ENCODE data around the gene RIN3.
"Not testable (repeated sequence)": the region's sequence is repeated elsewhere in the genome, so short reads cannot be mapped to it uniquely, and the experiment has no call there.

Gene RIN3

DNA sequence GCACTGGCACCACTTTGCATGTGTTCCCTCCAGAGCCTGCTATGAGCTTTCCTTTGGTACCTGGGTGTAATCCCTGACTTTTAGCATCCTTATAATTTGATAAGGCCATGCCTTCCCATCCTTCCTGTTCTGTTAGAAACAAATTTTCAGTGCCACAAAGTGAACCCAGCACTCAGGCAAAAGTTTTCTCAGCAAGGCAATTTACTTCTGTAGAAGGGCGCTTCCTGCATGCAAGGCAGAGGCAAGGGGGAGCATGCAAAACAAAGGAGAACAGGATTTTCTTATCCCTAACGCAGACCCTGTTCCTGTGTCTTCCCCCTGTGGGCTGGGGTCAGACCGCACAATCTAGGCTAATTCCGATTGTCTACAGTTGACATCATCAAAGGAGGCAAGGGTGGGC, 108.7 kb downstream of the RIN3 start:
- DNase-seq, result no peak

DNA sequence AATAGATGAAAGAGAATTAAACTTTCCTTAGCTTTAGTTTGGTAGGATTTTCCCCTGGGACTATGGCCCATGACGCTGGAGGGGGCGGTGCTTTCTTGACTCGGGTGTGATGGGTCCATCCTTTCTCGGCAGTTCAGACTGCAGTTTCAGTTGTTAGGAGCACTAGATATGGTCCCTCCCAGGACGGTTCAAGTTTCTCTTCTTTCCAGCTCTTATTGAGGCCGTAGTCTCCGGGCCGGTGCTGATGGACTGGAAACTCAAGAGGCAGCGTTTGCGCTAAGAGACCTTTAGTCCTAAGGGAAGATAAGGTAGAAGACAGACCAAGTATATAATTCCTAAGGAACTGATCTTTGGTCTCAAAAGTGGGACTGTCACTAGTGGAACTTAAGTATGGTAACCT, 111.2 kb downstream of the RIN3 start:
- DNase-seq, result no peak

DNA sequence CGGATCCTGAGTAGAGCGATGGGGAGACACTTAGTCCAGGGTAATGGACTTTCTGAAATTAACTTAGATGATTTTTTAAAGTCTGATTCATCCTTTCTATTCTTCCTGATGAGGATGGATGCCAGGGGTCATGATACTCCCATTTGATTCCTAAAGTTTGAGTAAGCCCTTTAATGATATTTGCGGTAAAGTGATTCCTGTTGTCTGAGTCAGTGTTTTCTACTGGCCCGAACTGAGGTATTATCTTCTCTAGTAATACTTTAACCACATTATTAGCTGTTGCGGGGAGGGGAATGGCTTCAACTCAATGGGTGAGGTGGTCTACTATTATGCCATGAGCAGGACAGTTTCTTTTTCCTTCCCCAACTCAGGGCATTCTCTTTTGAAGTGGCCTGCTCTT, 111.6 kb downstream of the RIN3 start:
- DNase-seq, result no peak

DNA sequence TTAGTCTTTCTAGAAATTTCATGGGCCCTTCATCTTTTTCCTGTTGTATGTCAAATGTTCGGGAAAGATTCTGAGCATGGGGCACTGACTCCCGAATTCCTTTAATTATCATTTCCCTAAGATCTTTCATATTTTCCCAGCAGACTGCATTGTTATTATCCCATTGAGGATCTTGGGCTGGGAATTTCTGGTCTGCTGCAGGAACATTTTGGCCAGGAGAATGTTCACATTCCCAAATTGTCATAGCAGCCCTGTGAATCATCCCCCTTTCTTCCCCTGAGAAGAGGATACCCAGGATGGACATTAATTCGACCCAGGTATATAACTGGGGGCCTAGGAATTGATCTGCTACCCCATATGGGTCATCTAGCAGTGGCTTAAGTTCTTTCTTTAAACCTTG, 112.5 kb downstream of the RIN3 start:
- DNase-seq, result no peak

DNA sequence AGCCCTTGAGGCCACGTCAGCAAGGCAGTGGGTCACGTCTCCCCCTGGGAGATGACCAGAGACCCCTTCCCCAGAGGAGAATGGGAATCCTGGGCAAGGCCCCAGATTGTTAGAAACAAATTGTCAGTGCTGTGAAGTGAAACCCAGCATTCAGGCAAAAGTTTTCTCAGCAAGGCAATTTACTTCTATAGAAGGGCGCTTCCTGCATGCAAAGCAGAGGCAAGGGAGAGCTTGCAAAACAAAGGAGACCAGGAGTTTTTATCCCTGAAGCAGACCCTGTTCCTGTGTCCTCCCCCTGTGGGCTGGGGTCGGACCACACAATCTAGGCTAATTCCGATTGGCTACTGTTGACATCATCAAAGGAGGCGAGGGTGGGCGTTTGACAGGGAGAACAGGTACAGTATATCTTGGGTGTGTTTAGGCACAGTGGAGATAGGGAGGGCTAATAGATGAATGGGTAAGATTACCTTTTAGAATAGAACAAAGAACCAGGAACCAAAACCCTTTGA, 114.2 kb downstream of the RIN3 start:
- DNase-seq, result no peak

DNA sequence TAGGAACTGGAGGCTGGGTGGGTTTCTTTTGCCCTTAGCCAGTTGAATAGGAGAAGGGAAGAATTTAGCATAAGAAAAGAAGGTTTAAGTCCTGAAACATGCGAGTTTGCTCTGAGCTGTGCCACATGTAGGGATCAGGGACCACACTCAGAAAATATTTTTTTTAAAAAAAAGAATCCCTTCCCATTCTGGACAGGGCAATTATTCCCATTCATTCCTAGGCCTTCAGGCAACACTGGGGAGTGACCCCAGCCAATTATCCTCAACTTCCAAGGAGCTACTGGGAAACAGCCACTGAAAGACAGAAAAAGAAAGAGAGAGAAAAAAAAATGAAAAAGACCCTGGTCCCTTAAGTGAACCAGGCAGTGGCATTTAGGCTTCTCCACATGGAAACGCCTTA, 115.1 kb downstream of the RIN3 start:
- no peak for DNase-seq

DNA sequence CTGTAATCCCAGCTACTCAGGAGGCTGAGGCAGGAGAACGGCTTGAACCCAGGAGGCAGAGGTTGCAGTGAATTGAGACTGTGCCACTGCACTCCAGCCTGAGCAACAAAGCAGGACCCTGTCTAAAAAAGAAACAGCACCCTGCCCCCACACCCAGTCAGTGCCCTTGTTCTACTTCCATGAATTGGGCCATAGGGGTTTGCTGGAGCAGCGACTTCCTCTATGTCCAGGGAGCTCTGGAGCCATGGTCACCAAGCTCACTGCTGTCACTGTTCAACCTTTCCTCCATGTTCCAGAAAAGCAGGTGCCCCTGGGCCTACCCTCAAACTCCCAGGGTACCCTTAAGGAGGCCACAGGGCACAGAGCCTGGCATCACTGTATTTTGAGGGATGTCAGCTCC, 116.8 kb downstream of the RIN3 start:
- no peak for DNase-seq

DNA sequence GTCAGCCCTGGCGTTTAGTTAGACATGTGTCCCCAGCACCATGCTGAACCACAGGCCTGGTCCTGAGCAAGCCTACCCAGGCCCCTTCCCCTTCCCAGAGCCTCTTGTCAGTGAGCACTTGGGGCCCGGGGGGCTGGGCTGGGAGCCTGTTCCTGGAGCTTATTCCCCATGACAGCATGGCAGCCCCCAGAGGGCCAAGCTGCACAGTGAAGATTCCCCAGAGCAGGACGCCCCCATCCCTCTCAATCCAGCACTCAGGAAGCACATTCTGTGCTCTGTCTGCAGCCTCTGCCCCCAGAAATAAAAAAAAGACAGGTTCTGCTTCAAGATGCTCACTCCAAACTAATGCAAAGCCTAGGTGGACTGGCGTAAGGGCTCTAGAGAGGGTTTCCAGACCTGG, 117.5 kb downstream of the RIN3 start:
- DNase-seq, result no peak

DNA sequence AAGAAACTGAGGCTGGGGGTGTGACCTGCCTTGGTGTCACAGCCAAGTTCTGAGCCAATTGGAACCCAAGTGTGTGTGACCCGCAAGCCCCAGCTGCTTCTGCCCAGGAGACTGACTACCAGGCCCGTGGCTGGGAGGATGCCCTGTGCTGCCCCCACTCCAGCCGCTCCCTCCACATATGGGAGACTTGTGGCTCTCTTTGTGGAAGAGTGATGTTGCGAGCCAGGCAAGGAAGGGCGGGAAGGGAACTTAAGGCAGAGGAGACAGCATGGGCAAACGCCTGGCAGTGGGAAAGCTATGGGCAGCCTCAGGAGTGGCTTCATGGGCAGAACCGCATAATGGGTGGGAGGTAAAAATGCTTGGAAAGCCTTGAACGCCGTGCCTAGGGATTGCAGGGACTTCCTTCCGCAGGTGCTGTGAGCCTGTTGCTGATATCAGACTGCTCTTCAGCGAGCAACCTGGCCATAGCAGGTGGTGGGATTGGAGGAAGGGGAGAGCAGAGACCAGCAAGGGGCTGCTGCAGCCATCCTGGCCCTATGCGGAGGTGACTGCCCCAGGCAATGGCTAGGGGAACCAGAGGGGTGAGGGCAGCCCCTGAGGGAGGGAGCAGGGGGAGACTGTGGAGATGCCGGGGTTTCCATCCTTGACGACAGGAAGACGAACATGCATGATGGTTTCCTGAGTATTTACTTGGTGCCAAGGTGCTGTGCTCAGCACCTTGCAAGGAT, 119.1 kb downstream of the RIN3 start:
- DNase-seq, result no peak

DNA sequence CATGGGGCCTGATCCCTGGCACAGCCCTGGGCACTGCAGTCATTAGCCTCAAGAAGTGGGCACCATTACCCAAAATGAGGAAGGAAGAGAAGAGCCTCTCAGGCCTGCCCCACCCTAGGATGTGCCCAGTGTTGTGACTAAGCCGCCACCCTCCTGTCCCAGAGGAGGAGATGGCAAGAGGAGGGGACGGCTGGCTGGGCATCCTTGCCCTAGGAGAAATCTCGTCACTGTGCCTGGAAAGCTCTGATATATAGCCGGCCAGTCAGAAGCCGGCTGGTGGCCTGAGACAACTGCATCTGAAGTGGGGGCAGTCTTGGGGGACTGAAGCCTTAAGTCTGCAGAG, 119.7 kb downstream of the RIN3 start:
- no peak for DNase-seq

DNA sequence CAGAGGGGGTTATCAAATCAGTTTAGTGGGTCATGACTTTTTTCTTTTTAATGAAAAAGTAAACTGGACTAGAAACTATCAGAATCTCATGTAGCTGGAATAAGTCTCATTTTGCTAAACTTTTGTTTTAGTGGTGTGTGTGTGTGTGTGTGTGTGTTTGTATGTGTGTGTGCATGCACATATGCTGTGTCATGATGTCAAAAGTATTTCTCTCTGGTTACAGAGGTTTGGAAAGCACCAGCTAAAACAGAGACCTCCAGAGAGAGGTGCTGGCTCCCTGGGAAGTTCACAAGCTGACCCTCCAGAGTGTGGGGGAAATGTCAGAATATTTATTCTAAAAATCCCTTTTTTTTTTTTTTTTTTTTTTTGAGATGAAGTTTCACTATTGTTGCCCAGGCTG, 120.1 kb downstream of the RIN3 start:
- no peak for DNase-seq

DNA sequence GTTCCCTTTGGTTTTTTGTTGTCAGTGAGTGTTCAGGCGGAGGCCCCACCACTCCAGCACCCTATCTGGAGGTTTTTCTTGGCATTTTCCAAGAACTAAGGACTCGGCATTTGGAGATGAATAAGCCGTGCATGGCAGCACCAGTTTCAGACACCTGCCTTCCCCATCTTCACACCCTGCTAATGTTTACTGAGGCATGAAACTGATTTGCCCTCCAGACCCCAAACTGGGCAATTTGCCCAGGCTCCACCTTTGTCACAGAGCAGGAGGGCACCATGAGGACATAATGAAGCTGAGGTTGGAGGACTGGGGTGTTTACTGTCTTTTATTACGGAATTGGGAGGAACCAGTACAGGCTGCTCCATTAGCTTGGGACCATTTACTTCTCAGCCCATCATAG, 121.5 kb downstream of the RIN3 start:
- no peak for DNase-seq

DNA sequence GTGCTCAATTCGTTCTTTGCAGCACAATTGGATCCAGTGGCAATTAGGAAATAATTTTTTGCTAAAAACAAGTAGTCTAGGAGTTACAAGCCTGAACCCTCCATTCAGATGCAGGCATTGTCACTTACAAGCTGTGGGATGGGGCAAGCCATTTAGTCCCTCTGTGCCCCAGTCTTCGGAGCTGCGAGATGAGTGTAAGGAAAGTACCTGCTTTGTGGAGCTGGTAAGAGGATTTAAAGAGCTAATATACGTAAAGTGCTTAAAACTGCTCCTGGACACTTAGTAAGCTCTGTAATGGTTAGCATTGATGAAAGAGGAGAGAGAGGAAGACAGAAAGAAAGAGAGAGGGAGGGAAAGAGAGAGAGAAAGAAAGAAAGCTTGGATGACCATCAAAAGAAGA, 122.3 kb downstream of the RIN3 start:
- DNase-seq, result no peak

DNA sequence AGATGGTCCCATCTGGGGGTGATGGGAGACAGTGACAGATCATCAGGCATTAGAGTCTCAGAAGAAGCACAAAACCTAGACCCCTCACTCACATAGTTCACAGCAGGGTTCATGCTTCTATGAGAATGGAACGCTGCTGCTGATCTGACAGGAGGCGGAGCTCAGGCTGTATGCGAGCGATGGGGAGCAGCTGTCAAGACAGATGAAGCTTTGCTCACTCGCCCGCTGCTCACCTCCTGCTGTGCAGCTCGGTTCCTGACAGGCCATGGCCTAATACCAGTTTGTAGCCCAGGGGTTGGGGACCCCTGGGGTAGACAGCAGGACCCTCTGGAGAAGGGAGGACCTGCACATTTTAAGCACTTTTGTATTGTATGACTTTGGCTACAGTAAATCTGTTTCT, 123.6 kb downstream of the RIN3 start:
- no peak for DNase-seq

DNA sequence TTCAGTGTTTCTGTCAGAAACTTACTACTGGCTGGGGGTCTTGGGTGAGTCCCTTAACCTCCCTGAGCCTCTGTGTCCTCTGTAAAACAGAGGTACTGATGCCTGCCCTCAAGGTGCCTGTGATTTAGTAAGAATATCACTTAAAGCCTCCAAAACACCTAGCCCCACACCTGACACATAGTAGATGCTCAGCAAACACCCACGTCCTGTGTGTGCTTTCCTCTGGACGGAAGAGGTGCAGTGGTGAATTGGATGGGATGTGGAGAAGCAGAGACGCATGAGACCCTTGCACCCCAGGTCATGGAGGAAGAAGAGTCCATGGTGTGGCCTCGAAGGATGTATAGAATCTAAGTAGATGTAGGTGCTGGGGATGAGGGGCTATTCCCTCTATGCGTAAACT, 124.3 kb downstream of the RIN3 start:
- DNase-seq, result no peak

DNA sequence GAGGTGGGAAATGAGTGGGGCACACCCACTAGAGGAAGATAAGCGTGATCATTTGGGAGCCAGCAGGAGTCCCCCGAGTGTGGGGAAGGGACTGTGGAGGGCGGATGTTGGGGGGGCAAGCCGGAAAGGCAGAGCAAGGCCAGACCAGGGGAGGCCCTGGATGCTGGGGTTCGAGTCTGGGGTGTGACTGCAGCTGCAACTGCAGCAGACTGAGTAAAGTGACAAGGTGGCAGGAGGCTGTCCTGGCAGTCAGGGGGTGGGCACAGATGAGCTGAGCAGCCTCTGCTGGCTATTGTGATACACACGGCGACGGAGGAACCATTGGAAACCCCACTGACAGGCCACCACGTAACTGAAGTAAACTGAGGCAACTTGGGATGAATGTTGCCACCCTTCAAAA, 124.7 kb downstream of the RIN3 start:
- DNase-seq, result no peak

DNA sequence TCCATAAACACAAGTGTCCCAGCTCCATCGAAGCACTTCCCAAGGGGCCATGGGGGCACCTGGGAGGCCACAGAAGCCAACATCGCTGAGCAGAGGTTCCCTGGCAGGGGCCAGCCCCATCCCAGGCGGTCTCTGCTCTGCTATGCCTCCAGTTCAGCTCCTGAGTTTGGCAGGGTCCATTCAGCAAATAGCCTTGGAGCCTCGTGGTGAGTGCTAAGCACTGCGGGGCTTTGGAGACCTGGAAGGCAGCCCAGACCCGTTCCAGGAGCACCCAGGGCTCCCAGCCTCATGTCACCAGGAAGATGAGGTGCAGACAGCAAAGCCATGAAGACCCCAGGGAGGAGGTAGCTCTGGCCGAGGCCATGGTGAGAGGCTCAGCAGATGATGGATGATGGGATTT, 125.3 kb downstream of the RIN3 start:
- DNase-seq, result no peak

DNA sequence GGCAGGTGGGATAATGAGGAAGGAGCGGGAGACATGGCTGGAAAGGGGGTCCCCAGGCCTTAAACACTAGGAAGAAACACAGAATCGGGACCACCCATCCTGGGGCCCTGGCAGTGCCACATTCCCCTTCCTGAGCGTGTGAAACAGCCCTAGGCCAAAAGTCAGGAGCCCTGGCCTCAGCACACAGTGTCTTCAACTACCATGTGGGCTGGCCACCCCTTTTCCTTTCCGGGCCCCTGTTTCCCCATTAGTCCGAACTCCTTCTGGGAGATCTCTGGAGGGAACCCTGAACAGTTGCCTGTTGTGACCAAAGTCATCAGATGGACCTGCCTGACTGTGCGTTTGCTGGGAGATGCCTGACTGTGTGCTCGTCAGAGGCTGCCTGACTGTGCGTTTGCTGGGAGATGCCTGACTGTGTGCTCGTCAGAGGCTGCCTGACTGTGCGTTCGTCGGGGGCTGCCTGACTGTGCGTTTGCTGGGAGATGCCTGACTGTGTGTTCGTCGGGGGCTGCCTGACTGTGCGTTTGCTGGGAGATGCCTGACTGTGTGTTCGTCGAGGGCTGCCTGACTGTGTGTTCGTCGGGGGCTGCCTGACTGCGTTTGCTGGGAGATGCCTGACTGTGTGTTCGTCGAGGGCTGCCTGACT, 126.0 kb downstream of the RIN3 start:
- not testable (repeated sequence) for DNase-seq

DNA sequence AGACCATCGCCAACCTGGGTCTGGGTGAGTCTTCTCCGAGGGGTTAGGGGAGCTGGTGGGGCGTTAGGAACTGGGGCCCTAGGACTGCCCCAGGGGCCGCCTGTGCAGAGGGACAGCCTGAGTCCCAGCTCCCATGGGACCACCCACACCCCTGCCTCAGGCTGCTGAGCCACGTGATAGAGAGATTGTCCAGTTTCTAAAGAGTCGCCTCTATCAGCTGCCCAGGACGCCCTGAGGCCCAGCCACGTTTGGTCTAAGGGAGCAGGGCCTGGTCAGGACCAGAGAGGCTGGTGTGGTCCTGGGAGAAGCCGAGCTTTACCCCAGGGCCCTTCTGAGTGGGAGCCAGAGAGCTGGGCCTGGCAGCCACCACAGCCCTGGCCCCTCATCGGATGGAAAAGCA, 127.7 kb downstream of the RIN3 start:
- no peak for DNase-seq

DNA sequence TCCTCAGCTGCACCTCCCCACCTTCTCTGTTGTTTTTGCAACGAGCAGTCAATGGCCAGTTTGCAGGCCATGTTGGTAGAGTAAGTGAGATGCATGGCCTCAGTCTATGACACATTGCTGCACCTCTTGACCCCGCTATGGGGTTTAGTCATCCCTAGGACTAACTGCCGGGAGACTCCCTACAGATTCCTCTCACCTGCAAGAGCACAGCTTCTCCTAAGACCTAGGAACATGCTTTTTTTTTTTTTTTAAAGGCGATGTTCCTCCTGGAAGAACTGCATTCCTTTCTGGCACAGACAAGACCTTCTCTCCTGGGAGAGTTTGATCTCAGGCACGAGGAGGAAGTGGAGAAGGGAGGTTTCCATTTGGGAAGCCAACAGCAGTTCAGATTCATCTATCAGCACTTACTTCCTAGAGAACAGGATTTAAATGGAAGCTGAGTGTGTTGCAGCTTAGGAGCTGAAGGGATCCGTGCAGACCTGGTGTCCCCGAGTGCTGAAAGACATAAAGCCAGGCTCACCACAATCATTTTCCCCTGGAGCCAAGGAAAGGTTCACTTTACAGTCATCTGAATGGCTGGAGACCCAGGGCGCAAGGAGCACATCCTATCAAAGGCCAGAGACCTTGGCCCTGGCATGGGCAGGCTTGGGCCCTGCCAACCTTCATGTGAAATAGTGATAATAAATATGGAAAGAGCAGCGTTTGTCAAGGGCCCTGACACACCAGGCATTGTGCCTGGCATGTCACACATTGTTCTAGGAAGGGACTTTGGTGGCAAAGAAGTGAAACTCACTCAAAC, 130.8 kb downstream of the RIN3 start:
- DNase-seq, result no peak

DNA sequence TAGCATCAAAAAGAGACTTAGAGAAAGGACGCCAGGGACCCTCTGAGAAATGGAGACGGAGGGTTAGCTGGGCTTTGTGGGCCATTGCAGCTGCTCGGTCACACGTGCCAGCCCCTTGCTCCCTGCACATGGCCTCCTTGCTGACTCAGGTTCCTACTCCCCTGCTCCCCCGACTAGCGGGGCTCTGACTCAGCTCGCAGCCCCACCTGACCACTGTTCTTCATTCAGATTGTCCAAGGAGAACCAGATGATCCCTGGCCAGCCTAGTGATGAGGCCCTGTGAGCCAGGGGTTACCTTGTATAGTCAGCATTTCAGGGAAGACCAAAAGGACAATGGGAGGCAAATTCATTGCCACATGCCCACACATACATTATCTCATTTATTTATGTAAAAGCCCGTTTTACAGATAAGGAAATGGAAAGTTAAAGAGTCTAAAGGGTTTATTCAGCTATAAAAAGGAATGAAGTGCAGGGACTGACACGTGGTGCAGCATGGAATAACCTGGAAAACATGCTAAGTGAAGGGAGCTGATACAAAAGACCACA, 131.5 kb downstream of the RIN3 start:
- no peak for DNase-seq

DNA sequence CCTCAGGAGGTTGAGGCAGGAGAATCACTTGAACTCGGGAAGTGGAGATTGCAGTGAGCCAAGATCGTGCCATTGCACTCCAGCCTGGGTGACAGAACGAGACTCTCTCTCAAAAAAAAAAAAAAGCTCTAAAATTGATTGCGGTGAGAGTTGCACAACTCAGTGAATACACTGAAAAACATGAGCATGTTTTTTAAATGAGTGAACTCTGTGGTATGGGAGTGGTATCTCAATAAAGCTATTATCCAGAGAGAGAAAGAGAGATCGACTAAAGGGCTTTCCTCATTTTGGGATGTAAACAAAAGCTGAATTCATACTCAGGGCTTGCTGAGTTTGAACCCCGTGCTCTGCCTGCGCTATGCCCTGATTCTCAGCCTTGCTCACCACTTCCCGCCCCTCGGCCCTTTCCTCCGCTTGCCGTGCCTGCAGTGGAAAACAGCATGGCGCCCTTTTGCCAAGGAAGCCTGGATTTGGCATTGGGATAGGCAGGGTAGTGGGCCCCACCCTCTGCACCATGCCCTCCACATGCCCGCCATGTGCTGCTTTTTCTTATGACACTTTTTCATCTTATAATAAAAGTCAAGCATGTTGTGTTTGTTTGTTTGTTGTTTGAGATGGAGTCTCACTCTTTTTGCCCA, 132.4 kb downstream of the RIN3 start:
- no peak for DNase-seq

All from hypothalamus (tissue), 51 donors.